ENCODE measurements around the gene MANBA. TPM values are rescaled to one million over a fixed set of nuclear protein-coding genes. Genes with fewer than 3 reads are reported as not detected.
"Not testable (repeated sequence)": the region's sequence is repeated elsewhere in the genome, so short reads cannot be mapped to it uniquely, and the experiment has no call there.

Gene MANBA
- total RNA-seq, 1 donor from 2014 or later = 9.7 TPM

- H3K4me1 ChIP-seq = no peaks in the 10 kb centered on the region
- no peak for TF ChIP-seq CTCF (IDR thresholded peaks at IDR 0.05)
- intact Hi-C loops (cut with DNase I) = no loop called here
Observed at GRCh38 chr4:102713096-102713495, 47.7 kb downstream of the MANBA start.

GRCh38 chr4:102710986-102711385 lies 49.8 kb downstream of the MANBA start:
- intact Hi-C loops (cut with DNase I) = no loop called here

More at GRCh38 chr4:102713096-102713495, 47.7 kb downstream of the MANBA start:
- H3K27me3 ChIP-seq = no peaks in the 10 kb centered on the region
- H3K4me3 ChIP-seq = no peak overlapping the region
- peaks cover 0 to 5% of the 10 kb centered on the region in 2 donors for H3K36me3 ChIP-seq
- H3K27ac ChIP-seq = peak overlapping the region in 1 of 2 donors; percentile 16
- no peak for DNase-seq (ENCODE audit: low spot score in 2 of 2)
- no peaks in the 10 kb centered on the region for H3K9me3 ChIP-seq

GRCh38 chr4:102709060-102709459 lies 51.7 kb downstream of the MANBA start:
- H3K36me3 ChIP-seq; H3K4me1 ChIP-seq; H3K4me3 ChIP-seq; H3K9me3 ChIP-seq; intact Hi-C loops (cut with DNase I); H3K27ac ChIP-seq; DNase-seq (ENCODE audit: low spot score in 2 of 2); H3K27me3 ChIP-seq: not testable (repeated sequence)

More at GRCh38 chr4:102710986-102711385, 49.8 kb downstream of the MANBA start:
- H3K27me3 ChIP-seq = no peaks in the 10 kb centered on the region
- no peak for DNase-seq (ENCODE audit: low spot score in 2 of 2)
- no peak overlapping the region for H3K27ac ChIP-seq
- no peaks in the 10 kb centered on the region for H3K4me1 ChIP-seq
- H3K36me3 ChIP-seq = no peaks in the 10 kb centered on the region
- no peak for TF ChIP-seq CTCF (IDR thresholded peaks at IDR 0.05)
- H3K9me3 ChIP-seq = peaks cover 0 to 6% of the 10 kb centered on the region in 2 donors
- no peak overlapping the region for H3K4me3 ChIP-seq

GRCh38 chr4:102707150-102707549 lies 53.6 kb downstream of the MANBA start:
- Histone ChIP-seq H3K27me3 (no peaks in the 10 kb centered on the region), H3K9me3 (peaks cover 0 to 6% of the 10 kb centered on the region in 2 donors), H3K27ac (no peak overlapping the region), H3K4me3 (no peak overlapping the region), H3K4me1 (no peaks in the 10 kb centered on the region), H3K36me3 (no peaks in the 10 kb centered on the region)
- DNase-seq (ENCODE audit: low spot score in 2 of 2) = no peak
- no peak for TF ChIP-seq CTCF (IDR thresholded peaks at IDR 0.05)
- intact Hi-C loops (cut with DNase I) = no loop called here

GRCh38 chr4:102705391-102705935 lies 55.3 kb downstream of the MANBA start:
- no peaks in the 10 kb centered on the region for H3K27me3 ChIP-seq
- no peak for DNase-seq (ENCODE audit: low spot score in 2 of 2)
- no peaks in the 10 kb centered on the region for H3K4me1 ChIP-seq
- no peaks in the 10 kb centered on the region for H3K36me3 ChIP-seq
- H3K4me3 ChIP-seq = no peak overlapping the region
- intact Hi-C loops (cut with DNase I) = no loop called here
- no peak for TF ChIP-seq CTCF (IDR thresholded peaks at IDR 0.05)
- no peak overlapping the region for H3K27ac ChIP-seq
- peaks cover 0 to 6% of the 10 kb centered on the region in 2 donors for H3K9me3 ChIP-seq

GRCh38 chr4:102696758-102697157 lies 64.0 kb downstream of the MANBA start:
- H3K27ac ChIP-seq = no peak overlapping the region

More at GRCh38 chr4:102696758-102697157, 64.0 kb downstream of the MANBA start:
- DNase-seq (ENCODE audit: low spot score in 2 of 2) = no peak
- no peak for TF ChIP-seq CTCF (IDR thresholded peaks at IDR 0.05)
- no peaks in the 10 kb centered on the region for H3K27me3 ChIP-seq
- H3K4me1 ChIP-seq = no peaks in the 10 kb centered on the region
- intact Hi-C loops (cut with DNase I) = no loop called here
- H3K9me3 ChIP-seq = no peaks in the 10 kb centered on the region
- H3K36me3 ChIP-seq = no peaks in the 10 kb centered on the region
- H3K4me3 ChIP-seq = no peak overlapping the region

All from ascending aorta (tissue), 2 donors.